ENCODE measurements around the gene BRD3. TPM values are rescaled to one million over a fixed set of nuclear protein-coding genes. Genes with fewer than 3 reads are reported as not detected.

Gene BRD3
- polyA plus RNA-seq, 1 donor (not counting 4 experiments of a cell fraction or from before 2014, with no cell fraction given), result 3.3 TPM

DNA sequence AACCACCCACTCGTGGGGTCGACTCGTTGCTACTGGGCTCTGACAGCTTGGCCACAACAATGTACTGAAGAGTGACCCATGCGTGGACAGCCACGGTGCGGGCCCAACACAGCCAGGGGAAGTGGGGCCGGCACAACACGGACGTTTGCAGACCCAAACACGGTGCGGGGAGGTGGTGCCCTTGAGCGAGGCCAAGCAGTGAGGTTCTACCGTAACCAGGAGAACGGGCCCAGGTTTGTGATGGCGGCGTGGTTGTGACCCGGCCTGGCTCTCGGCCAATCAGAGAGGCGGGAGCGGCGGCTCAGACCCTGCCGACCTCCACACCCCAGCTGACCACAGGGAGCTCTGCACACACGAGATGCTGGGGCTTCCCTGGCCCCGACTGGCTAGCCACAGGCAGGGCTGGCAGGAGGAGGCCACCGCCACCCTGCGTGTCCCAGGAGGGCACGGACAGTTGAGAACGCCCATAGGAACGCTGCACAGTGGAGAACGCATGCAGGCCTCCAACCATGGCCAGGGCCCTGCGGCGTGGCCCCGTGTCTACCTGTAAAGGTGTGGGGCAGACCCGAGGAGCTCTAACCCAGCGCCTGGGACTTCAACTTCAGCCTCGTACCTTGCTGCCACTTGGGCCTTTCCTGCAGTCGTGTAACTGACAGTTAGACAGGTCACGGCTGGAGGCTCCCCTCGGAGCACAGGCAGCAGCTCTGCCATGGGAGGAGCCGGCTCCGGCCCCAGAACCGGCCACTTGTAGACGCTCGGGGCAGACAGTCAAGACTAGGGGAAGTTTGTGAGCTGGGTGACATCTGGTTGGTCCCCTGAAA is 13.7 kb downstream of the BRD3 start:
- FAIRE-seq (no peak), DNase-seq (ENCODE audit: low read depth, low spot score) (no peak)
- Histone ChIP-seq H2AFZ (ENCODE audit: control insufficient read depth, low read length) (no peak overlapping the region), H4K20me1 (ENCODE audit: control insufficient read depth, extremely low read depth, insufficient read depth, low read length) (peaks cover 14% of the 10 kb centered on the region), H3K4me2 (ENCODE audit: control insufficient read depth, extremely low read depth, insufficient read depth, low read depth, low read length) (no peak overlapping the region), H3K4me1 (ENCODE audit: control insufficient read depth, extremely low read depth, insufficient read depth, low read length) (peaks cover 34% of the 10 kb centered on the region), H3K27ac (ENCODE audit: control insufficient read depth, insufficient read depth, low read length) (no peak overlapping the region), H3K9me3 (ENCODE audit: control insufficient read depth, low read depth, low read length) (no peaks in the 10 kb centered on the region), H3K27me3 (ENCODE audit: control insufficient read depth, extremely low read depth, insufficient read depth, low read length) (no peaks in the 10 kb centered on the region), H3K4me3 (ENCODE audit: control insufficient read depth in 2 of 3, extremely low read depth in 1 of 3, insufficient read depth in 2 of 3, low read depth in 1 of 3, low read length in 3 of 3) (no peak overlapping the region), H3K9me1 (ENCODE audit: control insufficient read depth, extremely low read depth, insufficient read depth, low read length) (peaks cover 6% of the 10 kb centered on the region), H3K36me3 (ENCODE audit: control insufficient read depth in 2 of 2, extremely low read depth in 1 of 2, insufficient read depth in 2 of 2, low read length in 2 of 2) (peaks cover 6 to 11% of the 10 kb centered on the region in 2 experiments), H3K9ac (ENCODE audit: control insufficient read depth, extremely low read depth, insufficient read depth, low read length) (no peak overlapping the region), H3K79me2 (ENCODE audit: control insufficient read depth, insufficient read depth, low read length) (peaks cover 26% of the 10 kb centered on the region)
- dilution Hi-C loops (cut with MboI; ENCODE audit: extremely low pct_ligation_motif_present, low sequenced_read_pairs), result no loop called here
- TF ChIP-seq, protein P1, sequence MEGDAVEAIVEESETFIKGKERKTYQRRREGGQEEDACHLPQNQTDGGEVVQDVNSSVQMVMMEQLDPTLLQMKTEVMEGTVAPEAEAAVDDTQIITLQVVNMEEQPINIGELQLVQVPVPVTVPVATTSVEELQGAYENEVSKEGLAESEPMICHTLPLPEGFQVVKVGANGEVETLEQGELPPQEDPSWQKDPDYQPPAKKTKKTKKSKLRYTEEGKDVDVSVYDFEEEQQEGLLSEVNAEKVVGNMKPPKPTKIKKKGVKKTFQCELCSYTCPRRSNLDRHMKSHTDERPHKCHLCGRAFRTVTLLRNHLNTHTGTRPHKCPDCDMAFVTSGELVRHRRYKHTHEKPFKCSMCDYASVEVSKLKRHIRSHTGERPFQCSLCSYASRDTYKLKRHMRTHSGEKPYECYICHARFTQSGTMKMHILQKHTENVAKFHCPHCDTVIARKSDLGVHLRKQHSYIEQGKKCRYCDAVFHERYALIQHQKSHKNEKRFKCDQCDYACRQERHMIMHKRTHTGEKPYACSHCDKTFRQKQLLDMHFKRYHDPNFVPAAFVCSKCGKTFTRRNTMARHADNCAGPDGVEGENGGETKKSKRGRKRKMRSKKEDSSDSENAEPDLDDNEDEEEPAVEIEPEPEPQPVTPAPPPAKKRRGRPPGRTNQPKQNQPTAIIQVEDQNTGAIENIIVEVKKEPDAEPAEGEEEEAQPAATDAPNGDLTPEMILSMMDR (optimal IDR thresholded peaks at IDR 0.05 in 1 of 3, IDR thresholded peaks at IDR 0.05 in 1 of 3, conservative IDR thresholded peaks at IDR 0.05 in 1 of 3; ENCODE audit: extremely low read depth in 1 of 3, insufficient read depth in 2 of 3, low read length in 3 of 3), result no peak
- no peak for TF ChIP-seq EZH2 (IDR thresholded peaks at IDR 0.05; ENCODE audit: low read length)

DNA sequence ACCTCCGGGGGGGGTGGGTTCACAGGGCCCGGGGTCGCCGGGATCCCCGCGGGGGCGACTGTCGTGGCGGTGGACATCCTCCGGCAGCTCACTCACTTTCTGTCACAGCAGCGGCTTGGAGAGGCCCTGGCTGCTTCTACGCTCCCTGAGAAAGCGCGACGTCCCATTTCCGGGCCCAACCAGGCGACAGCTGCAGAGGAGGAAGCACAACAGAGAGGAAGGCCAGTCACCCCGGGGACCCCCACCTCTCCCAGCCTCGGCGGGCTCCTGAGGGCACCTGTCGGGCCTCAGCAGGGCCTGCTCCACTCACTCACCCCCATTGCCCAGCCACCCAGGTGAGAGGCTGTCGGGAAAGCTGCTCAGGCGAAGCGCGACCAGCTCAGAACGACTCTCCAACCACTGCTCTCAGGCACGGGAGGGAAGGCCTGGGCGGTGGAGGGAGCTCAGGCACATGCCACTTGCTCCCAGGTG is 14.4 kb downstream of the BRD3 start:
- TF ChIP-seq, protein P1 (optimal IDR thresholded peaks at IDR 0.05 in 1 of 3, IDR thresholded peaks at IDR 0.05 in 1 of 3, conservative IDR thresholded peaks at IDR 0.05 in 1 of 3; ENCODE audit: extremely low read depth in 1 of 3, insufficient read depth in 2 of 3, low read length in 3 of 3), result no peak
- TF ChIP-seq EZH2 (IDR thresholded peaks at IDR 0.05; ENCODE audit: low read length), result no peak
- Histone ChIP-seq H3K9me3 (ENCODE audit: control insufficient read depth, low read depth, low read length) (no peaks in the 10 kb centered on the region), H3K9ac (ENCODE audit: control insufficient read depth, extremely low read depth, insufficient read depth, low read length) (no peak overlapping the region), H4K20me1 (ENCODE audit: control insufficient read depth, extremely low read depth, insufficient read depth, low read length) (peaks cover 14% of the 10 kb centered on the region), H3K36me3 (ENCODE audit: control insufficient read depth in 2 of 2, extremely low read depth in 1 of 2, insufficient read depth in 2 of 2, low read length in 2 of 2) (peaks cover 8 to 11% of the 10 kb centered on the region in 2 experiments), H3K27me3 (ENCODE audit: control insufficient read depth, extremely low read depth, insufficient read depth, low read length) (no peaks in the 10 kb centered on the region), H2AFZ (ENCODE audit: control insufficient read depth, low read length) (no peak overlapping the region), H3K79me2 (ENCODE audit: control insufficient read depth, insufficient read depth, low read length) (peaks cover 26% of the 10 kb centered on the region), H3K4me2 (ENCODE audit: control insufficient read depth, extremely low read depth, insufficient read depth, low read depth, low read length) (no peak overlapping the region), H3K4me3 (ENCODE audit: control insufficient read depth in 2 of 3, extremely low read depth in 1 of 3, insufficient read depth in 2 of 3, low read depth in 1 of 3, low read length in 3 of 3) (no peak overlapping the region), H3K27ac (ENCODE audit: control insufficient read depth, insufficient read depth, low read length) (no peak overlapping the region), H3K9me1 (ENCODE audit: control insufficient read depth, extremely low read depth, insufficient read depth, low read length) (peaks cover 3% of the 10 kb centered on the region), H3K4me1 (ENCODE audit: control insufficient read depth, extremely low read depth, insufficient read depth, low read length) (peaks cover 27% of the 10 kb centered on the region)
- dilution Hi-C loops (cut with MboI; ENCODE audit: extremely low pct_ligation_motif_present, low sequenced_read_pairs), result no loop called here
- FAIRE-seq (no peak), DNase-seq (ENCODE audit: low read depth, low spot score) (no peak)
